H9 (cell line): ENCODE measurements around the gene MRPS30. TPM values are rescaled to one million over a fixed set of nuclear protein-coding genes. Genes with fewer than 3 reads are reported as not detected.

Experiments used
- DNase-seq: peaks from one replicate; pipeline ENCODE4 v3.0.0-alpha.2; 2017
- H2AFZ ChIP-seq: one replicate; pipeline ENCODE4 v1.6.1; 2013; ENCODE audit warnings: mild to moderate bottlenecking, low read length, control low read depth, moderate library complexity
- H2AK5ac ChIP-seq: 2 replicates; pipeline ENCODE4 v1.6.1; 2013; ENCODE audit warnings: low read length, control low read depth, mixed read lengths; ENCODE audit not compliant: insufficient read length
- H2BK120ac ChIP-seq: one replicate; pipeline ENCODE4 v1.6.1; 2013; ENCODE audit warnings: low read depth, mild to moderate bottlenecking, low read length, control low read depth, inconsistent platforms; ENCODE audit not compliant: poor library complexity, severe bottlenecking
- H2BK12ac ChIP-seq: 2 replicates; pipeline ENCODE4 v1.6.1; 2013; ENCODE audit warnings: low read length, control low read depth, mixed read lengths, low read depth; ENCODE audit not compliant: insufficient read length
- H2BK15ac ChIP-seq: 2 replicates; pipeline ENCODE4 v1.6.1; 2013; ENCODE audit warnings: low read depth, low read length, control low read depth
- H2BK20ac ChIP-seq: one replicate; pipeline ENCODE4 v1.6.1; 2013; ENCODE audit warnings: low read depth, mild to moderate bottlenecking, low read length, control low read depth, inconsistent platforms; ENCODE audit not compliant: poor library complexity, severe bottlenecking
- H2BK5ac ChIP-seq: 2 replicates; pipeline ENCODE4 v1.6.1; 2013; ENCODE audit warnings: low read length, control low read depth, mixed read lengths; ENCODE audit not compliant: insufficient read length
- H3K14ac ChIP-seq: 2 replicates; pipeline ENCODE4 v1.6.1; 2013; ENCODE audit warnings: low read length, control low read depth; ENCODE audit not compliant: insufficient read depth
- H3K18ac ChIP-seq: 2 replicates; pipeline ENCODE4 v1.6.1; 2013; ENCODE audit warnings: low read depth, mild to moderate bottlenecking, mixed read lengths, low read length, control low read depth; ENCODE audit not compliant: insufficient read length
- H3K23ac ChIP-seq: 2 replicates; pipeline ENCODE4 v1.6.1; 2013; ENCODE audit warnings: low read length, control low read depth, mixed read lengths, low read depth; ENCODE audit not compliant: insufficient read length
- H3K23me2 ChIP-seq: 2 replicates; pipeline ENCODE4 v1.6.1; 2013; ENCODE audit warnings: low read depth, mild to moderate bottlenecking, mixed read lengths, low read length, control low read depth; ENCODE audit not compliant: insufficient read length, poor library complexity, severe bottlenecking
- H3K27ac ChIP-seq: 2 replicates; pipeline ENCODE4 v1.5.1; 2013; ENCODE audit warnings: low read length, control low read depth, mixed read lengths, low read depth; ENCODE audit not compliant: insufficient read length
- H3K27me3 ChIP-seq: 2 replicates; pipeline ENCODE4 v1.6.1; 2013; ENCODE audit warnings: low read length, control low read depth, inconsistent platforms; ENCODE audit not compliant: insufficient read depth
- H3K4ac ChIP-seq: 2 replicates; pipeline ENCODE4 v1.6.1; 2013; ENCODE audit warnings: low read depth, mild to moderate bottlenecking, control low read depth, inconsistent platforms, low read length, moderate library complexity
- H3K4me1 ChIP-seq: 2 replicates; pipeline ENCODE4 v1.6.1; 2013; ENCODE audit warnings: low read length, control low read depth, inconsistent platforms; ENCODE audit not compliant: insufficient read depth
- H3K4me2 ChIP-seq: 2 replicates; pipeline ENCODE4 v1.6.1; 2013; ENCODE audit warnings: low read length, control low read depth, mixed read lengths; ENCODE audit not compliant: insufficient read length, insufficient read depth
- H3K56ac ChIP-seq: 2 replicates; pipeline ENCODE4 v1.6.1; 2013; ENCODE audit warnings: low read depth, mild to moderate bottlenecking, mixed read lengths, low read length, control low read depth; ENCODE audit not compliant: insufficient read length
- H3K79me1 ChIP-seq: 2 replicates; pipeline ENCODE4 v1.6.1; 2013; ENCODE audit warnings: low read depth, mild to moderate bottlenecking, moderate library complexity, low read length, control low read depth, inconsistent platforms; ENCODE audit not compliant: insufficient read depth, poor library complexity, severe bottlenecking
- H3K79me2 ChIP-seq: 2 replicates; pipeline ENCODE4 v1.6.1; 2013; ENCODE audit warnings: low read length, control low read depth, inconsistent platforms; ENCODE audit not compliant: insufficient read depth
- H3K9ac ChIP-seq: 2 replicates; pipeline ENCODE4 v1.6.1; 2013; ENCODE audit warnings: low read length, control low read depth, mixed read lengths; ENCODE audit not compliant: insufficient read length; ENCODE audit errors: extremely low read depth
- H3K9me3 ChIP-seq: one replicate; pipeline ENCODE4 v1.6.1; 2013; ENCODE audit warnings: low read depth, low read length, inconsistent platforms; ENCODE audit not compliant: control insufficient read depth
- H3T11ph ChIP-seq: one replicate; pipeline ENCODE4 v1.6.1; 2013; ENCODE audit warnings: mild to moderate bottlenecking, low read length, control low read depth, inconsistent platforms
- H4K20me1 ChIP-seq: one replicate; pipeline ENCODE4 v1.6.1; 2013; ENCODE audit not compliant: control insufficient read depth, insufficient read length, insufficient read depth
- H4K5ac ChIP-seq: 2 replicates; pipeline ENCODE4 v1.6.1; 2013; ENCODE audit warnings: low read depth, mild to moderate bottlenecking, mixed read lengths, low read length, control low read depth; ENCODE audit not compliant: insufficient read length
- H4K8ac ChIP-seq: replicated peaks from 2 replicates; pipeline ENCODE4 v1.6.1; 2013; ENCODE audit warnings: low read length, control low read depth, mixed read lengths, low read depth; ENCODE audit not compliant: insufficient read length
- H4K91ac ChIP-seq: 2 replicates; pipeline ENCODE4 v1.6.1; 2013; ENCODE audit warnings: low read depth, mild to moderate bottlenecking, moderate library complexity, mixed read lengths, low read length, control low read depth; ENCODE audit not compliant: insufficient read length
- H3K27ac Mint-ChIP-seq, 3 experiments: 2 replicates in 2 of 3; 3 replicates in 1 of 3; pipeline ENCODE4 v1.8.0; 2020 to 2021; ENCODE audit warnings: mixed read lengths in 3 of 3, mild to moderate bottlenecking in 1 of 3, moderate library complexity in 1 of 3
- H3K27me3 Mint-ChIP-seq: 2 replicates; pipeline ENCODE4 v1.8.0; 2021; ENCODE audit warnings: low read depth, mild to moderate bottlenecking, moderate library complexity, mixed read lengths
- H3K36me3 Mint-ChIP-seq, 3 experiments: 2 replicates in 2 of 3; 3 replicates in 1 of 3; pipeline ENCODE4 v1.8.0; 2020 to 2021; ENCODE audit warnings: low read depth in 3 of 3, mixed read lengths in 3 of 3; ENCODE audit not compliant: insufficient read depth in 1 of 3
- H3K4me1 Mint-ChIP-seq, 2 experiments: 2 replicates each; pipeline ENCODE4 v1.8.0; 2020; ENCODE audit warnings: mixed read lengths in 2 of 2
- H3K4me3 Mint-ChIP-seq, 2 experiments: 2 replicates in 1 of 2; 3 replicates in 1 of 2; pipeline ENCODE4 v1.8.0; 2020 to 2021; ENCODE audit warnings: mild to moderate bottlenecking in 2 of 2, mixed read lengths in 2 of 2, moderate library complexity in 1 of 2
- H3K9me3 Mint-ChIP-seq, 2 experiments: 2 replicates in 1 of 2; 3 replicates in 1 of 2; pipeline ENCODE4 v1.8.0; 2020; ENCODE audit warnings: mild to moderate bottlenecking in 2 of 2, mixed read lengths in 2 of 2, moderate library complexity in 1 of 2
- WGBS: extraction: QIAGEN DNeasy Blood & Tissue Kit; methylation state at CpG from one replicate; pipeline ENCODE4 v1.1.7; 2013; ENCODE audit warnings: missing lambda C conversion rate, low lambda C conversion rate, mixed read lengths; ENCODE audit not compliant: insufficient read length; ENCODE audit errors: extremely low coverage; 5-methylcytosine and 5-hydroxymethylcytosine counted together
- total RNA-seq: library from RNA; stranded (reverse); gene quantifications from 2 replicates; pipeline ENCODE4 v1.2.1, GENCODE V29; 2021
- TF ChIP-seq, protein P1 (sequence below): fragments of 200-600 bp; sonication (generic); conservative IDR thresholded peaks from 3 replicates; pipeline ENCODE4 v1.8.0; 2021; ENCODE audit warnings: antibody characterized with exemption, mild to moderate bottlenecking

MRPS30 gene
- total RNA-seq, 1 experiment from 2014 or later, result 76.3 TPM

DNA sequence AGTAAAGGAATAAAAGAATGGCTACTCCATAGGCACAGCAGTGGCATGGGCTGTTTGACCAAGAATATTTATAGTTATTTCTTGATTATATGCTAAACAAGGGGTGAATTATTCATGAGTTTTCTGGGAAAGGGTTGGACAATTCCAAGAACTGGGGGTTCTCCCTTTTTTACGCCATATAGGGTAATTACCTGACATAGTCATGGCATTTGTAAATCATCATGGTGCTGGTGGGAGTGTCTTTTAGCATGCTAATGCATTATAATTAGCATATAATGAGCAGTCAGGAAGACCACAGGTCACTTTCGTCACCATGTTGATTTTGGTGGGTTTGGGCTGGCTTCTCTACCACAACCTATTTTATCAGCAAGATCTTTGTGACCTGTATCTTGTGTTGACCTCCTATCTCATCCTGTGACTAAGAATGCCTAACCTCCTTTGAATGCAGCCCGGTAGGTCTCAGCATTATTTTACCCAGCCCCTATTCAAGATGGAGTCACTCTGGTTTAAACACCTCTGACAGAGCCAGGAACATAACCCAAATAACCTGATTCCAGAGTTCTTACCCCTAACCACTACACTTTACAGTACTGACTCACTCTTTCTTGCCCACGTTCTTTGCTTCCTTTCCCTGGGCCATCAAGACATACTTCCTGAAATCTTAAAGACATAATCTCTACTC lies 25.0 kb upstream of the MRPS30 start:
- no peak overlapping the region for H3T11ph ChIP-seq
- DNase-seq, result no peak
- H3K23me2 ChIP-seq, result no peaks in the 10 kb centered on the region
- no CpG with 5 or more reads among the region's 4 CpGs for WGBS
- no peak overlapping the region for H3K18ac ChIP-seq
- H3K4me1 ChIP-seq, result no peaks in the 10 kb centered on the region
- H3K9me3 ChIP-seq, result no peaks in the 10 kb centered on the region
- Mint-ChIP-seq H3K9me3 (peaks cover 28 to 35% of the 10 kb centered on the region in 2 experiments), H3K27ac (no peak overlapping the region), H3K27me3 (no peaks in the 10 kb centered on the region; the same call in 1 of the 2 replicates), H3K4me1 (no peaks in the 10 kb centered on the region), H3K4me3 (no peak overlapping the region), H3K36me3 (peaks cover 24 to 40% (median 38%) of the 10 kb centered on the region in 3 experiments)
- no peaks in the 10 kb centered on the region for H4K20me1 ChIP-seq
- H2BK12ac ChIP-seq, result no peak overlapping the region
- no peak overlapping the region for H3K23ac ChIP-seq
- H3K79me1 ChIP-seq, result no peaks in the 10 kb centered on the region
- TF ChIP-seq, protein P1, sequence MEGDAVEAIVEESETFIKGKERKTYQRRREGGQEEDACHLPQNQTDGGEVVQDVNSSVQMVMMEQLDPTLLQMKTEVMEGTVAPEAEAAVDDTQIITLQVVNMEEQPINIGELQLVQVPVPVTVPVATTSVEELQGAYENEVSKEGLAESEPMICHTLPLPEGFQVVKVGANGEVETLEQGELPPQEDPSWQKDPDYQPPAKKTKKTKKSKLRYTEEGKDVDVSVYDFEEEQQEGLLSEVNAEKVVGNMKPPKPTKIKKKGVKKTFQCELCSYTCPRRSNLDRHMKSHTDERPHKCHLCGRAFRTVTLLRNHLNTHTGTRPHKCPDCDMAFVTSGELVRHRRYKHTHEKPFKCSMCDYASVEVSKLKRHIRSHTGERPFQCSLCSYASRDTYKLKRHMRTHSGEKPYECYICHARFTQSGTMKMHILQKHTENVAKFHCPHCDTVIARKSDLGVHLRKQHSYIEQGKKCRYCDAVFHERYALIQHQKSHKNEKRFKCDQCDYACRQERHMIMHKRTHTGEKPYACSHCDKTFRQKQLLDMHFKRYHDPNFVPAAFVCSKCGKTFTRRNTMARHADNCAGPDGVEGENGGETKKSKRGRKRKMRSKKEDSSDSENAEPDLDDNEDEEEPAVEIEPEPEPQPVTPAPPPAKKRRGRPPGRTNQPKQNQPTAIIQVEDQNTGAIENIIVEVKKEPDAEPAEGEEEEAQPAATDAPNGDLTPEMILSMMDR, result no peak
- H2AK5ac ChIP-seq, result no peak overlapping the region
- no peak overlapping the region for H2BK120ac ChIP-seq
- H3K9ac ChIP-seq, result no peak overlapping the region
- H2AFZ ChIP-seq, result no peak overlapping the region
- H3K27ac ChIP-seq, result no peak overlapping the region
- H4K5ac ChIP-seq, result no peak overlapping the region
- no peak overlapping the region for H3K4ac ChIP-seq
- no peak overlapping the region for H2BK5ac ChIP-seq
- no peak overlapping the region for H3K14ac ChIP-seq
- no peaks in the 10 kb centered on the region for H3K27me3 ChIP-seq
- no peak overlapping the region for H2BK20ac ChIP-seq
- no peak overlapping the region for H3K56ac ChIP-seq
- no peak overlapping the region for H3K4me2 ChIP-seq
- H4K91ac ChIP-seq, result no peak overlapping the region
- no peak overlapping the region for H4K8ac ChIP-seq
- H3K79me2 ChIP-seq, result no peaks in the 10 kb centered on the region
- no peak overlapping the region for H2BK15ac ChIP-seq
